Measurements from ENCODE around the gene TMCC3.
"Not testable (repeated sequence)": the region's sequence is repeated elsewhere in the genome, so short reads cannot be mapped to it uniquely, and the experiment has no call there.

Gene TMCC3

GRCh38 chr12:94650143-94651056 lies at the start of gene TMCC3:
Gene TMCC3 (minus strand): TSS chr12:94650557. CDS start chr12:94650430, 127 bp downstream.
- no peak for DNase-seq (ENCODE audit: low read depth in 2 of 2)

GRCh38 chr12:94699801-94700200 lies 49.4 kb upstream of the TMCC3 start:
- DNase-seq (ENCODE audit: low read depth in 2 of 2): no peak

GRCh38 chr12:94698578-94698977 lies 48.2 kb upstream of the TMCC3 start:
- no peak for DNase-seq (ENCODE audit: low read depth in 2 of 2)

- DNase-seq (ENCODE audit: low read depth in 2 of 2): no peak
Observed at GRCh38 chr12:94697631-94698030, 47.3 kb upstream of the TMCC3 start.

GRCh38 chr12:94694732-94695131 lies 44.4 kb upstream of the TMCC3 start:
- DNase-seq (ENCODE audit: low read depth in 2 of 2): no peak

- DNase-seq (ENCODE audit: low read depth in 2 of 2): not testable (repeated sequence)
Observed at GRCh38 chr12:94692826-94693225, 42.5 kb upstream of the TMCC3 start.

GRCh38 chr12:94690198-94690771 lies 39.9 kb upstream of the TMCC3 start:
- no peak for DNase-seq (ENCODE audit: low read depth in 2 of 2)

GRCh38 chr12:94689646-94690036 lies 39.3 kb upstream of the TMCC3 start:
- DNase-seq (ENCODE audit: low read depth in 2 of 2): no peak

GRCh38 chr12:94689002-94689645 lies 38.8 kb upstream of the TMCC3 start:
- DNase-seq (ENCODE audit: low read depth in 2 of 2): no peak

GRCh38 chr12:94687891-94688290 lies 37.5 kb upstream of the TMCC3 start:
- no peak for DNase-seq (ENCODE audit: low read depth in 2 of 2)

- no peak for DNase-seq (ENCODE audit: low read depth in 2 of 2)
Observed at GRCh38 chr12:94686834-94687628, 36.7 kb upstream of the TMCC3 start.

GRCh38 chr12:94684416-94685142 lies 34.2 kb upstream of the TMCC3 start:
- DNase-seq (ENCODE audit: low read depth in 2 of 2): no peak

- no peak for DNase-seq (ENCODE audit: low read depth in 2 of 2)
Observed at GRCh38 chr12:94679554-94680195, 29.3 kb upstream of the TMCC3 start.

GRCh38 chr12:94678849-94679248 lies 28.5 kb upstream of the TMCC3 start:
- DNase-seq (ENCODE audit: low read depth in 2 of 2): no peak

- no peak for DNase-seq (ENCODE audit: low read depth in 2 of 2)
Observed at GRCh38 chr12:94678379-94678778, 28.0 kb upstream of the TMCC3 start.

GRCh38 chr12:94677778-94678177 lies 27.4 kb upstream of the TMCC3 start:
- DNase-seq (ENCODE audit: low read depth in 2 of 2): no peak

GRCh38 chr12:94676922-94677321 lies 26.6 kb upstream of the TMCC3 start:
- DNase-seq (ENCODE audit: low read depth in 2 of 2): no peak

- DNase-seq (ENCODE audit: low read depth in 2 of 2): no peak
Observed at GRCh38 chr12:94676031-94676641, 25.8 kb upstream of the TMCC3 start.

GRCh38 chr12:94674835-94675234 lies 24.5 kb upstream of the TMCC3 start:
- DNase-seq (ENCODE audit: low read depth in 2 of 2): no peak

GRCh38 chr12:94674051-94674451 lies 23.7 kb upstream of the TMCC3 start:
- no peak for DNase-seq (ENCODE audit: low read depth in 2 of 2)
